GM19238 (cell line): Measurements from ENCODE around the gene CYBA.
"Not testable (repeated sequence)": the region's sequence is repeated elsewhere in the genome, so short reads cannot be mapped to it uniquely, and the experiment has no call there.

Experiments
- DNase-seq: peaks from one replicate; pipeline ENCODE4 v3.0.0; 2011; ENCODE audit warnings: low spot score; ENCODE audit not compliant: insufficient read length

CYBA gene

GRCh38 chr16:88614818-88615580 lies 35.9 kb downstream of the CYBA start:
- DNase-seq, result no peak

GRCh38 chr16:88613911-88614817 lies 36.7 kb downstream of the CYBA start:
- DNase-seq, result no peak

GRCh38 chr16:88613293-88613692 lies 37.6 kb downstream of the CYBA start:
- DNase-seq, result no peak

- DNase-seq, result no peak
These were observed 39.7 kb downstream of the CYBA start for GRCh38 chr16:88610909-88611812.

GRCh38 chr16:88610080-88610479 lies 40.8 kb downstream of the CYBA start:
- DNase-seq, result no peak

GRCh38 chr16:88609426-88609825 lies 41.4 kb downstream of the CYBA start:
- not testable (repeated sequence) for DNase-seq

GRCh38 chr16:88608076-88608475 lies 42.8 kb downstream of the CYBA start:
- DNase-seq, result no peak

- DNase-seq, result no peak
These were observed 44.6 kb downstream of the CYBA start for GRCh38 chr16:88606148-88606757.

- no peak for DNase-seq
These were observed 45.4 kb downstream of the CYBA start for GRCh38 chr16:88605186-88606147.

GRCh38 chr16:88602091-88602490 lies 48.8 kb downstream of the CYBA start:
- no peak for DNase-seq

GRCh38 chr16:88601313-88602036 lies 49.4 kb downstream of the CYBA start:
- DNase-seq, result no peak

GRCh38 chr16:88600539-88600896 lies 50.3 kb downstream of the CYBA start:
- DNase-seq, result no peak

- DNase-seq, result no peak
These were observed 50.9 kb downstream of the CYBA start for GRCh38 chr16:88599825-88600538.

GRCh38 chr16:88599092-88599733 lies 51.6 kb downstream of the CYBA start:
- DNase-seq, result no peak

- no peak for DNase-seq
These were observed 52.9 kb downstream of the CYBA start for GRCh38 chr16:88597856-88598491.

GRCh38 chr16:88596483-88596882 lies 54.4 kb downstream of the CYBA start:
- DNase-seq, result no peak

- DNase-seq, result no peak
These were observed 54.9 kb downstream of the CYBA start for GRCh38 chr16:88595921-88596320.

GRCh38 chr16:88595101-88595500 lies 55.8 kb downstream of the CYBA start:
- DNase-seq, result no peak
